Memory B cell (primary cell): ENCODE measurements around the gene AMN.

Experiments used
- ATAC-seq: fragments of 150-1000 bp; cut with Tn5 transposase; 2 replicates; pipeline ENCODE4 v1.10.0; 2021; ENCODE audit warnings: low read depth, mild to moderate bottlenecking, moderate library complexity
- DNase-seq, 2 donors: peaks; one replicate each; pipeline ENCODE4 v3.0.0; 2022; ENCODE audit warnings: low spot score in 2 of 2
- H3K27ac Mint-ChIP-seq: one replicate; pipeline ENCODE4 v1.8.0; 2022; ENCODE audit warnings: mild to moderate bottlenecking, moderate library complexity, mixed read lengths
- H3K27me3 Mint-ChIP-seq: one replicate; pipeline ENCODE4 v1.8.0; 2022; ENCODE audit warnings: mixed read lengths
- H3K36me3 Mint-ChIP-seq: one replicate; pipeline ENCODE4 v1.8.0; 2022; ENCODE audit warnings: mild to moderate bottlenecking, mixed read lengths
- H3K4me1 Mint-ChIP-seq: one replicate; pipeline ENCODE4 v1.8.0; 2022; ENCODE audit warnings: mixed read lengths
- H3K4me3 Mint-ChIP-seq: one replicate; pipeline ENCODE4 v1.8.0; 2022; ENCODE audit warnings: mild to moderate bottlenecking, moderate library complexity, mixed read lengths
- H3K9me3 Mint-ChIP-seq: one replicate; pipeline ENCODE4 v1.8.0; 2022; ENCODE audit warnings: mixed read lengths

AMN gene

GRCh38 chr14:102903248-102903888, 19.1 kb upstream of the AMN start:
- no peak for ATAC-seq
- peak overlapping the region; percentile 6 for H3K4me3 Mint-ChIP-seq
- peak overlapping the region; percentile 93 for H3K27ac Mint-ChIP-seq
- H3K27me3 Mint-ChIP-seq, result no peaks in the 10 kb centered on the region
- peaks cover 27% of the 10 kb centered on the region for H3K36me3 Mint-ChIP-seq
- no peak for DNase-seq
- no peaks in the 10 kb centered on the region for H3K9me3 Mint-ChIP-seq
- peaks cover 46% of the 10 kb centered on the region for H3K4me1 Mint-ChIP-seq

- no peak overlapping the region for H3K27ac Mint-ChIP-seq
- no peaks in the 10 kb centered on the region for H3K9me3 Mint-ChIP-seq
- peaks cover 41% of the 10 kb centered on the region for H3K4me1 Mint-ChIP-seq
- no peak overlapping the region for H3K4me3 Mint-ChIP-seq
- H3K27me3 Mint-ChIP-seq, result no peaks in the 10 kb centered on the region
- peaks cover 24% of the 10 kb centered on the region for H3K36me3 Mint-ChIP-seq
- ATAC-seq, result no peak
- no peak for DNase-seq
Observed at GRCh38 chr14:102903889-102904512, 18.5 kb upstream of the AMN start.

- H3K4me3 Mint-ChIP-seq, result no peak overlapping the region
- no peak overlapping the region for H3K27ac Mint-ChIP-seq
- DNase-seq, result no peak
- H3K9me3 Mint-ChIP-seq, result no peaks in the 10 kb centered on the region
- no peak for ATAC-seq
- H3K4me1 Mint-ChIP-seq, result peaks cover 36% of the 10 kb centered on the region
- H3K27me3 Mint-ChIP-seq, result no peaks in the 10 kb centered on the region
- peaks cover 24% of the 10 kb centered on the region for H3K36me3 Mint-ChIP-seq
Observed at GRCh38 chr14:102905116-102906108, 17.1 kb upstream of the AMN start.

- no peaks in the 10 kb centered on the region for H3K9me3 Mint-ChIP-seq
- no peak overlapping the region for H3K4me3 Mint-ChIP-seq
- no peak for DNase-seq
- peaks cover 27% of the 10 kb centered on the region for H3K4me1 Mint-ChIP-seq
- ATAC-seq, result no peak
- no peak overlapping the region for H3K27ac Mint-ChIP-seq
- H3K27me3 Mint-ChIP-seq, result no peaks in the 10 kb centered on the region
- peaks cover 28% of the 10 kb centered on the region for H3K36me3 Mint-ChIP-seq
Observed at GRCh38 chr14:102906616-102907302, 15.7 kb upstream of the AMN start.

- Mint-ChIP-seq H3K36me3 (peaks cover 28% of the 10 kb centered on the region), H3K9me3 (no peaks in the 10 kb centered on the region), H3K27ac (peak overlapping the region; percentile 73), H3K4me1 (peaks cover 21% of the 10 kb centered on the region), H3K4me3 (no peak overlapping the region), H3K27me3 (no peaks in the 10 kb centered on the region)
- no peak for DNase-seq
- peak; percentile 83 for ATAC-seq
Observed at GRCh38 chr14:102907303-102907844, 15.1 kb upstream of the AMN start.

- Mint-ChIP-seq H3K27ac (peak overlapping the region; percentile 73), H3K36me3 (peaks cover 23% of the 10 kb centered on the region)
- no peak for ATAC-seq
Observed at GRCh38 chr14:102907980-102908730, 14.3 kb upstream of the AMN start.

GRCh38 chr14:102908766-102909455, 13.6 kb upstream of the AMN start:
- H3K27ac Mint-ChIP-seq, result peak overlapping the region; percentile 14
- peaks cover 9% of the 10 kb centered on the region for H3K4me1 Mint-ChIP-seq
- DNase-seq, result no peak
- no peak for ATAC-seq
- no peaks in the 10 kb centered on the region for H3K27me3 Mint-ChIP-seq
- no peaks in the 10 kb centered on the region for H3K9me3 Mint-ChIP-seq
- H3K4me3 Mint-ChIP-seq, result no peak overlapping the region
- peaks cover 18% of the 10 kb centered on the region for H3K36me3 Mint-ChIP-seq

More at GRCh38 chr14:102907980-102908730, 14.3 kb upstream of the AMN start:
- no peak for DNase-seq
- no peak overlapping the region for H3K4me3 Mint-ChIP-seq
- peaks cover 13% of the 10 kb centered on the region for H3K4me1 Mint-ChIP-seq
- no peaks in the 10 kb centered on the region for H3K9me3 Mint-ChIP-seq
- no peaks in the 10 kb centered on the region for H3K27me3 Mint-ChIP-seq

- DNase-seq (no peak), ATAC-seq (no peak)
- Mint-ChIP-seq H3K4me3 (no peak overlapping the region), H3K27ac (no peak overlapping the region), H3K36me3 (peaks cover 18% of the 10 kb centered on the region), H3K27me3 (no peaks in the 10 kb centered on the region), H3K4me1 (peaks cover 9% of the 10 kb centered on the region), H3K9me3 (no peaks in the 10 kb centered on the region)
Observed at GRCh38 chr14:102909462-102909861, 13.0 kb upstream of the AMN start.

GRCh38 chr14:102909911-102910310, 12.6 kb upstream of the AMN start:
- Mint-ChIP-seq H3K9me3 (no peaks in the 10 kb centered on the region), H3K27me3 (no peaks in the 10 kb centered on the region), H3K4me1 (peaks cover 9% of the 10 kb centered on the region), H3K27ac (no peak overlapping the region), H3K4me3 (no peak overlapping the region), H3K36me3 (peaks cover 18% of the 10 kb centered on the region)
- DNase-seq, result no peak
- ATAC-seq, result no peak

GRCh38 chr14:102910442-102910841, 12.0 kb upstream of the AMN start:
- ATAC-seq (no peak), DNase-seq (no peak)
- no peak overlapping the region for H3K4me3 Mint-ChIP-seq
- H3K27ac Mint-ChIP-seq, result no peak overlapping the region
- H3K27me3 Mint-ChIP-seq, result no peaks in the 10 kb centered on the region
- peaks cover 12% of the 10 kb centered on the region for H3K4me1 Mint-ChIP-seq
- no peaks in the 10 kb centered on the region for H3K9me3 Mint-ChIP-seq
- peaks cover 13% of the 10 kb centered on the region for H3K36me3 Mint-ChIP-seq

- DNase-seq (no peak), ATAC-seq (no peak)
- H3K36me3 Mint-ChIP-seq, result peaks cover 11% of the 10 kb centered on the region
- H3K9me3 Mint-ChIP-seq, result no peaks in the 10 kb centered on the region
- no peak overlapping the region for H3K27ac Mint-ChIP-seq
- peaks cover 18% of the 10 kb centered on the region for H3K4me1 Mint-ChIP-seq
- no peak overlapping the region for H3K4me3 Mint-ChIP-seq
- no peaks in the 10 kb centered on the region for H3K27me3 Mint-ChIP-seq
Observed at GRCh38 chr14:102911541-102911951, 10.9 kb upstream of the AMN start.

GRCh38 chr14:102911991-102912761, 10.3 kb upstream of the AMN start:
- ATAC-seq (no peak), DNase-seq (no peak)
- H3K4me3 Mint-ChIP-seq, result no peak overlapping the region
- H3K36me3 Mint-ChIP-seq, result peaks cover 11% of the 10 kb centered on the region
- no peaks in the 10 kb centered on the region for H3K27me3 Mint-ChIP-seq
- no peak overlapping the region for H3K27ac Mint-ChIP-seq
- peaks cover 22% of the 10 kb centered on the region for H3K4me1 Mint-ChIP-seq
- H3K9me3 Mint-ChIP-seq, result no peaks in the 10 kb centered on the region
